Hepatocyte (in vitro differentiated cells): ENCODE data around the gene SGSM1. TPM values are rescaled to one million over a fixed set of nuclear protein-coding genes. Genes with fewer than 3 reads are reported as not detected.

Source experiments
- DNase-seq: peaks from one replicate; pipeline ENCODE4 v3.0.0-alpha.2; 2016; ENCODE audit warnings: low spot score
- H2AFZ ChIP-seq: fragments of 200-600 bp; sonication (generic); 2 replicates; pipeline ENCODE4 v1.6.0; 2016; ENCODE audit warnings: antibody characterized with exemption, mild to moderate bottlenecking
- H3K27ac ChIP-seq: fragments of 200-600 bp; sonication (generic); 2 replicates; pipeline ENCODE4 v1.5.1; 2016; ENCODE audit warnings: mild to moderate bottlenecking
- H3K27me3 ChIP-seq: fragments of 200-600 bp; sonication (generic); 2 replicates; pipeline ENCODE4 v1.6.1; 2016
- H3K36me3 ChIP-seq: fragments of 200-600 bp; sonication (generic); replicated peaks from 2 replicates; pipeline ENCODE4 v1.5.1; 2016; ENCODE audit warnings: low read depth; ENCODE audit not compliant: insufficient read depth
- H3K4me1 ChIP-seq: fragments of 200-600 bp; sonication (generic); 2 replicates; pipeline ENCODE4 v1.5.1; 2016; ENCODE audit warnings: mild to moderate bottlenecking, moderate library complexity; ENCODE audit not compliant: insufficient read depth
- H3K4me2 ChIP-seq: fragments of 200-600 bp; sonication (generic); 2 replicates; pipeline ENCODE4 v1.6.0; 2016
- H3K4me3 ChIP-seq: fragments of 200-600 bp; sonication (generic); 2 replicates; pipeline ENCODE4 v1.5.1; 2016; ENCODE audit warnings: mild to moderate bottlenecking
- H3K79me2 ChIP-seq: fragments of 200-600 bp; sonication (generic); 2 replicates; pipeline ENCODE4 v1.6.0; 2017; ENCODE audit warnings: mild to moderate bottlenecking
- H3K9me2 ChIP-seq: fragments of 200-600 bp; sonication (generic); replicated peaks from 2 replicates; pipeline ENCODE4 v1.6.0; 2017; ENCODE audit warnings: mild to moderate bottlenecking; ENCODE audit not compliant: insufficient read depth
- H3K9me3 ChIP-seq: fragments of 200-600 bp; sonication (generic); 2 replicates; pipeline ENCODE4 v1.5.1; 2016; ENCODE audit warnings: low read depth, mild to moderate bottlenecking
- H4K20me1 ChIP-seq: fragments of 200-600 bp; sonication (generic); 2 replicates; pipeline ENCODE4 v1.6.0; 2016; ENCODE audit warnings: mild to moderate bottlenecking; ENCODE audit not compliant: insufficient read depth, poor library complexity, severe bottlenecking
- CTCF ChIP-seq: fragments of 200-600 bp; sonication (generic); IDR thresholded peaks from 2 replicates; pipeline ENCODE4 v1.5.1; 2016; ENCODE audit warnings: antibody characterized with exemption, mild to moderate bottlenecking; ENCODE audit not compliant: poor library complexity
- EZH2 ChIP-seq: fragments of 200-600 bp; sonication (generic); IDR thresholded peaks from 2 replicates; pipeline ENCODE4 v1.6.1; 2016; ENCODE audit warnings: antibody characterized with exemption, mild to moderate bottlenecking, borderline replicate concordance
- EZH2phosphoT487 ChIP-seq: fragments of 200-600 bp; sonication (generic); IDR thresholded peaks from one replicate; pipeline ENCODE4 v1.6.1; 2018; ENCODE audit warnings: antibody characterized with exemption, mild to moderate bottlenecking, low read depth, moderate library complexity; ENCODE audit not compliant: unreplicated experiment, severe bottlenecking
- WGBS: methylation state at CpG from one replicate; pipeline ENCODE4 v1.1.6; 2016; ENCODE audit warnings: low lambda C conversion rate; ENCODE audit errors: missing lambda C conversion rate; 5-methylcytosine and 5-hydroxymethylcytosine counted together
- polyA plus RNA-seq: library from polyadenylated mRNA; unstranded; fragments of >200 nt; fragmentation: Nextera tagmentation; extraction: Ambion mirVana; gene quantifications from 2 replicates; pipeline ENCODE4 v1.2.1, GENCODE V29; 2016
- total RNA-seq: library from RNA; depleted of rRNA; stranded (reverse); fragments of >200 nt; gene quantifications from 2 replicates; pipeline ENCODE4 v1.2.3, GENCODE V29; 2014

The SGSM1 gene
- total and polyA plus RNA-seq, 2 experiments from 2014 or later = 1.7 to 3.5 TPM

- Histone ChIP-seq H3K9me2 (no peaks in the 10 kb centered on the region), H3K4me3 (no peak overlapping the region), H3K27me3 (no peaks in the 10 kb centered on the region), H3K27ac (no peak overlapping the region), H3K4me1 (no peaks in the 10 kb centered on the region), H2AFZ (no peak overlapping the region), H3K9me3 (no peaks in the 10 kb centered on the region), H3K79me2 (no peaks in the 10 kb centered on the region), H3K36me3 (no peaks in the 10 kb centered on the region), H4K20me1 (no peaks in the 10 kb centered on the region), H3K4me2 (no peak overlapping the region)
- WGBS = 75% methylated on average over 13 of the region's 13 CpGs
- TF ChIP-seq EZH2phosphoT487 (no peak), CTCF (no peak), EZH2 (no peak)
- no peak for DNase-seq
Measured at GRCh38 chr22:24948356-24949202, 142.6 kb downstream of the SGSM1 start.

DNA sequence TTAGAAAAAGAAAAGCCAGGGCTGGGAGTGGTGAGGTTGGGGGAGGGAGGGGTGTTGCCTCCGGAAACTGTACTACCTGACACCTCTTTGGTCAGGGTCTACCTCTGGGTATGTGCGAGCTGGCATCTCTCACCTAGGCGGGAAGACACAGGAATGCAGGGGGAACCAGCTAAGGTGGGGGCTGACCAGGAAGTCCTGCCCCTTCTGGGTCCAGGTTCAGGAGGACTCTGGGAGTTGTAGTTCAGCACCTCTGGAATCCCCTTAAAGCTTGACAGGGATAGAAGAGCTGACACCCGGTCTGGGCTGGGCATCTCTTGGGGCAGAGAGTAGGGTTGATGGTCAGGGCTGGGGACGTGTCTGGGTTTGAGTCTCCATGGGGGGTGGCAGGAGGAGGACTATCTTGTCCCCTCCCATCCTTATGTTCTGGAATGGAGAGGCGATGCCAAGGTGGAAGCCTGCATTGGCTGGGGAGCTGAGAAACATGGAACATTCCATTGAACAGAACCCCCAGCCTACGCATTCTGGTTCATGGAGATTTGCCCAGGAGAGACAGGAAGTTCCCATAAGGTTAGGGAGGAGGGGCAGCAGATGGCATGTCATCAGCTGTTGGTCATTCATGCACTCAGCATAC, 144.4 kb downstream of the SGSM1 start:
- Histone ChIP-seq H3K27me3 (no peaks in the 10 kb centered on the region), H3K36me3 (no peaks in the 10 kb centered on the region), H3K9me2 (no peaks in the 10 kb centered on the region), H3K9me3 (no peaks in the 10 kb centered on the region), H3K79me2 (peaks cover 14% of the 10 kb centered on the region), H3K27ac (no peak overlapping the region), H3K4me1 (peaks cover 12% of the 10 kb centered on the region), H3K4me3 (no peak overlapping the region), H3K4me2 (peak overlapping the region; percentile 70), H2AFZ (no peak overlapping the region), H4K20me1 (no peaks in the 10 kb centered on the region)
- DNase-seq = no peak
- TF ChIP-seq EZH2phosphoT487 = no peak
- no peak for TF ChIP-seq CTCF
- no peak for TF ChIP-seq EZH2
- WGBS = 38% methylated on average over 7 of the region's 7 CpGs

DNA sequence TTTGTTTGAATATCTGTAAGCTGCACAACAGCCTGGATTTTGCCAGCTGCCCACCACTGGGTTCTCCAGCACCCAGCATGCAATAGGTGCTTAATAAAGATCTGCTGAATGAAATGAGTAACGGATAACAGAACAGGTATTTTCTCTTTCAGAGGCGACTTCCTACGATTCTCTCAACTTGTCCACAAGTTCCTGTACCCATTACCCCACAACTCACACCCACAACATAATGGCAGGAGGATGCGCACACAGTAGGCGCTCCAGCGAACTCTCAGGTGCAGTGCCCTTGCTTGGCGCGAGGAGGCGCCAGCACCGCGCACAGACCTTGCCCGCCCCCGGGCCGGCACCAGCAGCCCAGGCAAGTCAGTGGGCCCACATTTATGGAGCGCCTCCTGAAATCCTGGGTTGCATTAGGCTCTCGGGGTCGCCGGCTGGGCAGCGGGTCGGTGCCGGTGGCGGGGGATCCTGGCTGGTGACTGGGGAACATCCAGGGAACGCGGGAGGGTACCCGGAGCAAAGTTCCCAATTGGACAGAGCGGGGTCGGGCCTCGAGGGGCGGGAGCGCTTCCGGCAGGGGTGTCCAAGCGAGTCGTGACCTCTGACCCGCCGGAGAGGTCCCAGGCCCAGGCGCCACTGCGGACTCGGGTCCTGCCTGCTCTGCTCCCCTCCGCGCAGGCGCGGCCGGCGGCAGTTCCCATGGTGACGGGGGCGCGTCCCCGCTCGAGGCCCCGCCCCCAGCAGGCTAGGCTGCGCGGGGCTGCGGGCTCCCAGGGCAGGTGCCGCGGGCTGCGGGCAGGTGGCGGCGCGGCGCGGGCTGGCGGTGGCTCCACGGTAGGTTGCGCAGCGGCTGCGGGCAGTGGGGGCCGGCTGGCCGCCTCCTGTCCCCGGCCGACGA, 146.2 kb downstream of the SGSM1 start, which contains the start of gene KIAA1671:
Gene KIAA1671, plus strand, starts transcription at position 775 of the 895 bp plus-strand sequence. CDS start 75,284 bp downstream, outside the sequence.
- H3K36me3 ChIP-seq = no peaks in the 10 kb centered on the region
- peak within 1 kb of the TSS; percentile 99 for H3K4me2 ChIP-seq
- TF ChIP-seq EZH2phosphoT487 (no peak), EZH2 (no peak), CTCF (peak; percentile 100)
- no peaks in the 10 kb centered on the region for H3K9me2 ChIP-seq
- peak within 1 kb of the TSS; percentile 96 for H2AFZ ChIP-seq
- peak within 1 kb of the TSS; percentile 89 for H3K4me3 ChIP-seq
- peaks cover 12% of the 10 kb centered on the region for H3K4me1 ChIP-seq
- H3K79me2 ChIP-seq = peaks cover 32% of the 10 kb centered on the region
- H3K27me3 ChIP-seq = no peaks in the 10 kb centered on the region
- peak within 1 kb of the TSS; percentile 94 for H3K27ac ChIP-seq
- H3K9me3 ChIP-seq = no peaks in the 10 kb centered on the region
- WGBS = 3% methylated on average over 42 of the region's 71 CpGs
- peak; percentile 95 for DNase-seq
- no peaks in the 10 kb centered on the region for H4K20me1 ChIP-seq
